Measurements from ENCODE around the gene ASB5. TPM values are rescaled to one million over a fixed set of nuclear protein-coding genes. Genes with fewer than 3 reads are reported as not detected.
"Not testable (repeated sequence)": the region's sequence is repeated elsewhere in the genome, so short reads cannot be mapped to it uniquely, and the experiment has no call there.

Gene ASB5
- total RNA-seq, 6 experiments from 2014 or later: 0.14 to 0.21 (median 0.17) TPM; not detected in 3

DNA sequence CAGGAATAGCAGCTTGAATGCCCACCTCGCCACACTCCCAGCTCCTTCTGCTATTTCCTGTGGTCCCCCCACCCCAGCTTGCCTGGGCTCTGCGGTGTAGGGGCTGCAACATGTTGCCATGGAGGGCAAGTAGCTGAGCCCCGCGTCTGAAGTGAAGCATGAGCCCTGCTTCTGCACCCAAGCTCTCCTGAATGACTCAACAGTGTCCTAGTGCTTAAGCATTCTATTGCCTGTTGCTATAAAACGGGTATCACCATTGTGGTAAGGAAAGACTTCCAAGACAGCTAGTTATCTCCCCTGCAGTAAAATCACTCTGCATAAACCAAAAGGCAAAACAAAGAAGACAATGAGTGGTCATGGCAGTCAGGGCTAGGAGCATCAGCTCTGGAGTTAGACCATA is 42.3 kb downstream of the ASB5 start:
- no peak for DNase-seq
- Mint-ChIP-seq H3K9me3 (no peaks in the 10 kb centered on the region), H3K27me3 (ENCODE audit: insufficient read depth) (peaks cover 2% of the 10 kb centered on the region), H3K36me3 (ENCODE audit: low read depth) (no peaks in the 10 kb centered on the region), H3K27ac (no peak overlapping the region), H3K4me3 (no peak overlapping the region), H3K4me1 (ENCODE audit: low read depth) (peaks cover 18% of the 10 kb centered on the region)
- TF ChIP-seq, protein P1, sequence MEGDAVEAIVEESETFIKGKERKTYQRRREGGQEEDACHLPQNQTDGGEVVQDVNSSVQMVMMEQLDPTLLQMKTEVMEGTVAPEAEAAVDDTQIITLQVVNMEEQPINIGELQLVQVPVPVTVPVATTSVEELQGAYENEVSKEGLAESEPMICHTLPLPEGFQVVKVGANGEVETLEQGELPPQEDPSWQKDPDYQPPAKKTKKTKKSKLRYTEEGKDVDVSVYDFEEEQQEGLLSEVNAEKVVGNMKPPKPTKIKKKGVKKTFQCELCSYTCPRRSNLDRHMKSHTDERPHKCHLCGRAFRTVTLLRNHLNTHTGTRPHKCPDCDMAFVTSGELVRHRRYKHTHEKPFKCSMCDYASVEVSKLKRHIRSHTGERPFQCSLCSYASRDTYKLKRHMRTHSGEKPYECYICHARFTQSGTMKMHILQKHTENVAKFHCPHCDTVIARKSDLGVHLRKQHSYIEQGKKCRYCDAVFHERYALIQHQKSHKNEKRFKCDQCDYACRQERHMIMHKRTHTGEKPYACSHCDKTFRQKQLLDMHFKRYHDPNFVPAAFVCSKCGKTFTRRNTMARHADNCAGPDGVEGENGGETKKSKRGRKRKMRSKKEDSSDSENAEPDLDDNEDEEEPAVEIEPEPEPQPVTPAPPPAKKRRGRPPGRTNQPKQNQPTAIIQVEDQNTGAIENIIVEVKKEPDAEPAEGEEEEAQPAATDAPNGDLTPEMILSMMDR (IDR thresholded peaks at IDR 0.05): no peak

DNA sequence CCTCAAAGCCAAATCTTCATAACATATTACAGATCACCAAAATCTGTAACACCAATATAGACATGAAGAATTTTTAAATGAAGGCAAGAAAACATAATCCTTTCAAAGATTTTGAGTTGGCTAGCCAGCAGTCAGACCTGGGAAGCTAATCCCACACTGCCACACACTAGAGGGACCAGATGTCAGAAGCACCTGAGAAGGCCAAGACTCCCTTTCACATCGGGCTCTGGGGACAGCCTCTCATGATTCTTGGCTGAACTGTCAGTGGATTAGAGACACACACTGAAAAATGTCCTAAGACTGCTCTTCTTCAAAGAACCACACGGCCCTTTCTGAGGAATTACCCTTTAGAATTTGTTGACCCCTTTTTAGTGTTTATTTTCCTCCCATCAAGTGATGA is 45.5 kb downstream of the ASB5 start:
- TF ChIP-seq, protein P1 (IDR thresholded peaks at IDR 0.05): no peak
- H3K4me3 Mint-ChIP-seq: no peak overlapping the region
- H3K27me3 Mint-ChIP-seq (ENCODE audit: insufficient read depth): peaks cover 2% of the 10 kb centered on the region
- H3K36me3 Mint-ChIP-seq (ENCODE audit: low read depth): no peaks in the 10 kb centered on the region
- DNase-seq: no peak
- no peaks in the 10 kb centered on the region for H3K9me3 Mint-ChIP-seq
- no peak overlapping the region for H3K27ac Mint-ChIP-seq
- peaks cover 9% of the 10 kb centered on the region; the same call in 1 of the 2 replicates for H3K4me1 Mint-ChIP-seq (ENCODE audit: low read depth)

DNA sequence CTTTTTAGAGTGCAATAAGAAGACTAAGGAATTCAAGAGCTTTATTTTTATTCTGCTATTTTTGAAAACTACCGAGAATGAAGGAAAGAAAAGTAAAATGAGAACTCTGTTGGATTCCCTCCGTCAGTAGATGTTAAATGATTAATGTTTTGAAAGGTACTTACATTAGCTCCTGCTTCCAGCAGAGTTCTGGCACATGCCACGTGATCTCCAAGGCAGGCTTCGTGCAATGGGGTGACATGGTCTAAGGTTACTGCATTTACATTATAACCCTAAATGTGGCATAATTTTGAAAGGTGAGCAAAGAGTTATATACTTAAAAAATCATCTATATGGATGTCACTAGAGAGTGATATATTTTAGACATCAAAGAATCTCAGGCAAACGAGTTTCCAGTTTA is 46.9 kb downstream of the ASB5 start:
- no peak for DNase-seq
- H3K27me3 Mint-ChIP-seq (ENCODE audit: insufficient read depth): peaks cover 2% of the 10 kb centered on the region
- no peaks in the 10 kb centered on the region for H3K4me1 Mint-ChIP-seq (ENCODE audit: low read depth)
- no peak overlapping the region for H3K4me3 Mint-ChIP-seq
- no peaks in the 10 kb centered on the region for H3K9me3 Mint-ChIP-seq
- TF ChIP-seq, protein P1 (IDR thresholded peaks at IDR 0.05): no peak
- no peaks in the 10 kb centered on the region for H3K36me3 Mint-ChIP-seq (ENCODE audit: low read depth)
- H3K27ac Mint-ChIP-seq: no peak overlapping the region

DNA sequence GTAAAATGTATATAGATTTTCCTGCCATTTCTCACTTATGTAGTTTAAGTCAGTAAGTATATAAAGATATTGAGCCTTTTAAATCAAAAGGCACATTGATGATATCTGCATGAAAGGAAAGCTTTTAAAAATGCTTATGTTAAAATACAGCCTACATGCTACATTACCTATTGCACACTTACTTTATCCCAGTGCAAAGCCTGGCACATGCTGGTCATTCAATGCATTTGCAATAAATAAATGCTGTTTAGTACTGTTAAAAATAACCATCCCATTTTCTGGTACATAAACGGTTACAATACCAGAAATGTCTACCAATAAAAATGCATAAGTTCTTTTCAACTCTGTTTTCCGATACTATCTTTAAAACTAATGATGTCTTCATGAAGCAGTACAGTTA is 51.5 kb downstream of the ASB5 start:
- DNase-seq: no peak
- H3K9me3 Mint-ChIP-seq: peaks cover 2% of the 10 kb centered on the region; the same call in 1 of the 2 replicates
- no peak overlapping the region for H3K4me3 Mint-ChIP-seq
- no peaks in the 10 kb centered on the region for H3K27me3 Mint-ChIP-seq (ENCODE audit: insufficient read depth)
- TF ChIP-seq, protein P1 (IDR thresholded peaks at IDR 0.05): no peak
- no peaks in the 10 kb centered on the region for H3K4me1 Mint-ChIP-seq (ENCODE audit: low read depth)
- no peak overlapping the region for H3K27ac Mint-ChIP-seq
- peaks cover 2% of the 10 kb centered on the region for H3K36me3 Mint-ChIP-seq (ENCODE audit: low read depth)

DNA sequence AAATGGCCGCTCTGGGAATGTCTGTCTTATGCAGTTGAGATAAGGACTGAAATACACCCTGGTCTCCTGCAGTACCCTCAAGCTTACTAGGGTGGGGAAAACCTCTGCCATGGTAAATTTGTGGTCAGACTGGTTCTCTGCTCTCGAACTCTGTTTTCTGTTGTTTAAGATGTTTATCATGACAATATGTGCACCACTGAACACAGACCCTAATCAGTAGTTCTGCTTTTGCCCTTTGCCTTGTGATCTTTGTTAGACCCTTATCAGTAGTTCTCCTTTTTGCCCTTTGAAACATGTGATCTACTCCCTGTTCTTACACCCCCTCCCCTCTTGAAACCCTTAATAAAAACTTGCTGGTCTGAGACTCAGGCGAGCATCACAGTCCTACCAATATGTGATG is 56.7 kb downstream of the ASB5 start:
- not testable (repeated sequence) for H3K9me3 Mint-ChIP-seq; DNase-seq; H3K4me1 Mint-ChIP-seq (ENCODE audit: low read depth)

DNA sequence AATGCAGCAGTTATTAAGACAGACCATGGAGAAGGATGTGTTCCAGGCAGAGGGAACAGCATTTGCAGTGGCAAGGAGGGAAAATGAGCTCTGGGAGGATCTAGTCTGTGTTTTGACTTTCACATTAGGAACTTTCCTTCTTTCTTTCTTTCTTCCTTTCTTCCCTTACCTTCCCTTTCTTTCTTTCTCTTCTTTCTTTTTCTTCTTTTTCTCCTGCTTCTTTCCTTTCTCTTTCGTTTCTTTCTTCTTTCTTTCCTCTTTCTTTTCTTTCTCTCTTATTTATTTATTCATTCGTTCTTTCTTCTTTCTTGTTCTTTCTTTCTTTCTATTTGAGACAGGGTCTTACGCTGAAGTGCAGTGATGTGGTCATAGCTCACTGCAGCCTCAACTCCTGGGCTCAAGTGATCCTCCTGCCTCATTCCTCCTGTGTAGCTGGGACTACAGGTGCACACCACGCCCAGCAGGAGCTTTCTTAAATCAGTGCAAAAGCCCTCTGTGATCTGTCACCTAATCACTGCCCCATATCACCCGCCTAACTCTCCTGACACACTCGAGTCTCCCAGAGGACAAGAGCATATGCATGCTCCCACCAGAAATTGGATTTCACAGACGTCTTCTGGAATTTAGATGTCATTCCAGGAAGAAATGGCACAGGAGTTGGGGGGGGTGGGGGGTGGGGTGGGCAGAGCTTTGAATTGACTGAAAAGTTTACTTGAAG is 58.3 kb downstream of the ASB5 start:
- peaks cover 5% of the 10 kb centered on the region for H3K36me3 Mint-ChIP-seq (ENCODE audit: low read depth)
- TF ChIP-seq, protein P1 (IDR thresholded peaks at IDR 0.05): no peak
- peaks cover 11% of the 10 kb centered on the region for H3K27me3 Mint-ChIP-seq (ENCODE audit: insufficient read depth)
- H3K4me1 Mint-ChIP-seq (ENCODE audit: low read depth): no peaks in the 10 kb centered on the region
- no peak overlapping the region for H3K27ac Mint-ChIP-seq
- H3K4me3 Mint-ChIP-seq: no peak overlapping the region
- DNase-seq: no peak
- H3K9me3 Mint-ChIP-seq: peaks cover 6% of the 10 kb centered on the region; the same call in 1 of the 2 replicates

More for the DNA sequence above, 56.7 kb downstream of the ASB5 start:
- H3K4me3 Mint-ChIP-seq; H3K27me3 Mint-ChIP-seq (ENCODE audit: insufficient read depth); H3K36me3 Mint-ChIP-seq (ENCODE audit: low read depth); H3K27ac Mint-ChIP-seq: not testable (repeated sequence)

Data from HFFc6 (cell line).